NCI-H2029 treated with DMSO at 0.1 percent for 48 hours (cell line): ENCODE results near the gene ATXN1.
A peak's percentile ranks its signal among the peaks of the same experiment; 100 is the strongest.

Experiments used
- DNase-seq: peaks from one replicate; lab custom pipeline; 2025; lab: John Stamatoyannopoulos, UW

The ATXN1 gene

GRCh38 chr6:16305788-16306187 lies 455.5 kb downstream of the ATXN1 start:
- no peak for DNase-seq

- no peak for DNase-seq
These were observed 456.0 kb downstream of the ATXN1 start for GRCh38 chr6:16305246-16305725.

GRCh38 chr6:16302721-16303552 lies 458.3 kb downstream of the ATXN1 start:
- no peak for DNase-seq

DNA sequence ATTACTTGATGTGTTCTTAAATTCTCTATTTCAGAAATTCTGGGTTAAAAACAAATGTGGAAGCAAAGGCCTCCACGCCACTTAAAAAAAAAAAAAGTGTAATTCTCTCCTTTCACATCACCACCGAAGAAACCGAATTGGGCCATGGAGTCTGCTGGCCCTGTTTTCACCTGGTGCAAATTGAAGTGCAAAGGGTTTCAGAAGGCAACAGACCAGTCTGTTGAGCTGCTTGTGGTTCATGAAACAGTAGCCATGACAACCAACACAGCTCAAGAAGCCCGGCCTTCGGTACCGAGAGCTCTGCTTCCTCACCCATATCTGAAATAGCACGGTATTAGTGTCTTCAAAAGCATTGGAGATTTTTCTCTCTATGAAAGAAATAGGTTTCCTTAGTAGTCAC lies 459.7 kb downstream of the ATXN1 start:
- DNase-seq: no peak

GRCh38 chr6:16299861-16300260 lies 461.4 kb downstream of the ATXN1 start:
- no peak for DNase-seq

GRCh38 chr6:16296061-16296670 lies 465.1 kb downstream of the ATXN1 start:
- no peak for DNase-seq

DNA sequence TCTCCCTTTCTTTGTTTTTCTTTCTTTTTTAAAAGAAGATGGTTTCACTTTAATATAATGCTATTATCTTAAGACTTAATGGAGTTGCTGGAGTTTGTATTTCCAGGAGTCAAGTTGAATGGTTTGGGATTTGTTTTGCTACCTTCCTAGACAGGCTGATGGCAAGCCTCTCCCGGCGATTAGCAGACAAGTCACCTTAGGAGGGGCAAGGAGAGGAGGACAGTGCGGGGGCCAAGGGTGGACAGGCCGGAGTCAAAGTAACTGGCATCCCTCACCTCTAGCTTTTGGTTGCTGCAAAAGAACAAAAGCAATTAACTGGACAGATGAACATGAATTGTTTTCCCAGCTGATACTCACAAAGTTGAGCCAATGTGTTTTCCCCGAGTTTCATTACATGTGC lies 465.8 kb downstream of the ATXN1 start:
- DNase-seq: no peak

DNA sequence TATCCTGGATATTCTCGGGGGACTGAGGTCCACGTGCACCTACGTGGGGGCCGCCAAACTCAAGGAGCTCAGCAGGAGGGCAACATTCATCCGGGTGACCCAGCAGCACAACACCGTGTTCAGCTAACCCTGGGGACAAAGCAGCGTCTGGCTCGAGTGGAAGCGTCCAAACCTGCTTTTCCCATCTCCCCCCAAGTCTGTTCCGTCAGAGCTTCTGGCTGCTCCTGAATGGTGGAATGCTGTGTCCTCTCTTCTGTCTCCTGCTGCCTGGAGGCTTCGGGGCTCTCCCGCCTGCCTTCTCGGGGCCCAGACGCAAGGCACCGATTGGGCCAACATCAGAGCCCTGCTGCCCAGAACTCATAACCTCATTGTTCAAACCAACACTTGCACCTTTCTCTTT lies 466.2 kb downstream of the ATXN1 start:
- DNase-seq: no peak

- DNase-seq: no peak
These were observed 466.9 kb downstream of the ATXN1 start for GRCh38 chr6:16294371-16294770.

DNA sequence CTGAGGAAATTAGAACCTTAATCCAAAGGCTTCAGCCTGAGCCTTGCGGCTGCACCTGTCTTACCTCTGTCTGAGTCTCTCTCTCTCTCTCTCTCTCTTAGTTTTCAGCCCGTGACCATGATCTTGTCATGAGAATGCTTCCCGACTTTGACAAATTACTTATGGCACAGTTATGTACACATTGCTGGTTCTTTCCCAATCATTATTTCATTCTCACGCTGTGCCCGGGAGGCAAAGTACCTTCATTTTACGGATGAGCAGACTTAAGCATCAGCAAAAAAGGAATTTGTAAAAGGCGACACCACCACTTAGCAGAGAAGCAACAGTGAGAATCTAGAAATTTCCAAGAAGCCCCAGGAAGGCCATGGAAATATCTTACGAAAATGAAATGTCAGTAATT lies 468.3 kb downstream of the ATXN1 start:
- DNase-seq: no peak

GRCh38 chr6:16292432-16292831 lies 468.8 kb downstream of the ATXN1 start:
- DNase-seq: no peak

DNA sequence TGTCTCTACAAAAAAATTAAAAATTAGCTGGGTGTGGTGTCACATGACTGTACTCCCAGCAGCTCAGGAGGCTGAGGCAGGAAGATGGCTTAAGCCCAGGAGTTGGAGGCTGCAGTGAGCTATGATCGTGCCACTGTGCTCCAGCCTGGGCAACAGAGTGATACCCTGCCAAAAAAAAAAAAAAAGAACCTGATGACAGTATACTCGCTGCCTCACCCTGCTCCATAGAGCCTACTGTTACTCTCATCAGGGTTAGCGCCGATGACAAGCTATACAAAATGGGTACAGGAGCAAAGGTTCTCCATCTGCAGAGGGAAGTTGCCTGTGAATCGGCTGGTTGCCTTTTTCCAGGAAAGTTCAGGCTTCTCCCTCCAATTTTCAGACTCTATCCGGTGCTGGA lies 469.5 kb downstream of the ATXN1 start:
- DNase-seq: no peak

DNA sequence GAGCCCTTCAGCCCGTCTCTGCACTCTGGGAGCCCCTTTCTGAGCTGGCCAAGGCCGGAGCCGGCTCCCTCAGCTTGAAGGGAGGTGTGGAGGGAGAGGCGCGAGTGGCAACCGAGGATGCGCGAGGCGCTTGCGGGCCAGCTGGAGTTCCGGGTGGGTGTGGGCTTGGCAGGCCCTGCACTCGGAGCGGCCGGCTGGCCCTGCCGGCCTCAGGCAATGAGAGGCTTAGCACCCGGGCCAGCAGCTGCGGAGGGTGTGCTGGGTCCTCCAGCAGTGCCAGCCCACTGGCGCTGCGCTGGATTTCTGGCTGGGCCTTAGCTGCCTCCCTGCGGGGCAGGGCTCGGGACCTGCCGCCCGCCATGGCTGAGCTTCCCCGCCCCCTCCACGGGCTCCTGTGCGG lies 473.1 kb downstream of the ATXN1 start:
- DNase-seq: no peak

DNA sequence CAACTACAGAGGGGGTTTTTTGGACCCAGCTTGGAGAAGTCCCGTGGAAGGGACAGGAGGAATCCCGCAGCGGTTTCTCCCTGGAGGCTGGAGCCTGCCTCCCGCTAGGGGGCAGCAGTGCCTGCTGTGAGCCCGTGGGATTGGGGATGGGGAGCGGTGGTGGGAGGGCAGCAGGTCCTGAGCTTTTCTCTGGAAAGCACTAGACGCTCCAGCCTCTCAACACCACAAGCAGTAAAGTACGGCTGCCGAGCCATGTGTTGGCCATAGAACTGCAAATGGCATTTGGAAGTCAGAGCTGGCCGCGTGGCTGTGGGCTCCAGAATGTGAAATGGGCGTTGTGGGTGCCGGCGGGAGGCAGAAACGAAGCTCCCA lies 475.1 kb downstream of the ATXN1 start:
- DNase-seq: no peak

DNA sequence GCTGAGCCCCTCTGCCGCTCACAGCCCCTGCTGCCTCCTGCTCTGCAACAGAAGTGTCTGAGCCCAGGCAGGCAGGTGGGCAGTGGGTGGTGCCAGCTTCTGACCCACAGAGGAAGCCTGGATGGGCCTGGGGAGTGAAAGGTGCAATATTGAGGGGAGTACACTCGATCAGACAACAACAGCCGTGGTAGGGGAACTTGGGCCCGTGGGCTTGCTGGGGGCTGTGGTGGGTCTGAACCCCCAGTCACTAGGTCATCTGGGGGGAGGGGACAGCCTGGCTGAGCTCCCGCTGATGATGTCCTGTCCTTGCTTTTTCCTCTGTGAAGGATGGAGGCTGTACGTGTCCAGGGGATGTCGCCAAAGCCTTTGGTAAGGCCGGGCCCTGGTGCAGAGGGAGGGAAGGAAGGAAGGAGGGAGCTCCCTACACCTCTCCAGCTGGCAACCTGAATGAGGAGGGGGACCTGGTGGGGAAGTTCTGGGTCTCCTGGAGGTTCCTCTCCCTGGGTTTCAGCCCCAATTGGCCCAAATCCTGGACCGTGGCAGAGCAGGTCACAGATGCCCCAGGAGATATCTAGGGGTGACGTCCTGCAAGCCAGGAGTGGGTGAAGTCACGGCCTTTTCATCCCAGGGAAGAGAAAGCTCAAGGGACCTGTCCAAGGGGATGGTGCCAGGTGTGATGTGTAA lies 475.7 kb downstream of the ATXN1 start:
- no peak for DNase-seq

DNA sequence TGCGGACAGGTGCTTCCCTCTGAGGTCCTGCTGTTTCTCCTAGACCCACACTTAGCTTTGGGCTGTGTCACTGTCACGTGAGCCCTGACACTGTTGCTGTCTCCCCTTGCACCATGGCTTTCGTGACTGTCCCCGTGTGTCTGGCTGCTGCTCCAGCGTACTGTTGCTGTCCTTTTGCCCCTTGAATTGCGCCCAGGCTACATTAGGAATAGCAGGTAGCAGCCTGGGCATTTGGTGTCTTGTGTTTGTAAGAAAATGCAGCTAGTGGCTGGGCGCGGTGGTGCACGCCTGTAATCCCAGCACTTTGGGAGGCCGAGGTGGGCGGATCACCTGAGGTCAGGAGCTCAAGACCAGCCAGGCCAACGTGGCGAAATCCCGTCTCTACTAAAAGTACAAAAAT lies 476.8 kb downstream of the ATXN1 start:
- no peak for DNase-seq

- no peak for DNase-seq
These were observed 478.9 kb downstream of the ATXN1 start for GRCh38 chr6:16282370-16282769.

DNA sequence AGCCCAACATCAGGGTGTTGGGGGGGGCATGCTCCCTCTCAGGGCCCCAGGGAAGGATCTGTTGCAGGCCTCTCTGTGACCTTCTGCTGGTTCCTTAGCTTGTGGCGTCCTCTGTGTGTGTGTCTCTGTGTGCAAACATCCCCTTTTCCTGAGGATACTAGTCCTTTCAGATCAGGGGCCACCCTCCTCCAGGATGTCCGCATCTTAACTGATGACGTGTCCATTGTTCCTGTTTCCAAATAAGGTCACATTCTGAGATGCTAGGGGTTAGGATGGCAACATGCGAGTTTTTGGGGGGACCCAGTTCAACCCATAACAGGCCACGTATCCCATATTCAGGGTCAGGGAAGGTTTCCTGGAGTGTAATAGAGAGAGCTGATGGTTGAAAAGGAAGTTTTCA lies 482.0 kb downstream of the ATXN1 start:
- no peak for DNase-seq

DNA sequence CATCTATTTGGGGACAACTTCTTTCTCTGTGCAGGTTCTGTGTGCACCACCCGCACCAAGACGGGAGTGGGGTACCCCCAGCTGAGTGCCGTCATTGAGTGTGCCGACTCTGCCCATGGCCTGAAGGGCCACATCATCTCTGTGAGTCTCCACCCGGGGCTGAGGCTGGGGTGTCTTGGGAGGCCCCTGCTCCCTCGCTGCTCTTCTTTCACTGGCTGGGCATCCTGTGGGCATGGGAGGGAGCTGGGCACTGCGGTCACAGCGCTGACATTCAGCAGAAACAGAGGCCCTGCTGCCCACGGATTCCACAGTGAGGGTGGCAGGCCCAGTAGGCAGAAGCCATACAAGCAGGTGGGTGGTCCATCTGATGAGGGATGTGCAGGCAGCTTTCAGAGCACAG lies 482.5 kb downstream of the ATXN1 start:
- DNase-seq: no peak

- peak; percentile 51 for DNase-seq
These were observed 483.1 kb downstream of the ATXN1 start for GRCh38 chr6:16278048-16278724.

DNA sequence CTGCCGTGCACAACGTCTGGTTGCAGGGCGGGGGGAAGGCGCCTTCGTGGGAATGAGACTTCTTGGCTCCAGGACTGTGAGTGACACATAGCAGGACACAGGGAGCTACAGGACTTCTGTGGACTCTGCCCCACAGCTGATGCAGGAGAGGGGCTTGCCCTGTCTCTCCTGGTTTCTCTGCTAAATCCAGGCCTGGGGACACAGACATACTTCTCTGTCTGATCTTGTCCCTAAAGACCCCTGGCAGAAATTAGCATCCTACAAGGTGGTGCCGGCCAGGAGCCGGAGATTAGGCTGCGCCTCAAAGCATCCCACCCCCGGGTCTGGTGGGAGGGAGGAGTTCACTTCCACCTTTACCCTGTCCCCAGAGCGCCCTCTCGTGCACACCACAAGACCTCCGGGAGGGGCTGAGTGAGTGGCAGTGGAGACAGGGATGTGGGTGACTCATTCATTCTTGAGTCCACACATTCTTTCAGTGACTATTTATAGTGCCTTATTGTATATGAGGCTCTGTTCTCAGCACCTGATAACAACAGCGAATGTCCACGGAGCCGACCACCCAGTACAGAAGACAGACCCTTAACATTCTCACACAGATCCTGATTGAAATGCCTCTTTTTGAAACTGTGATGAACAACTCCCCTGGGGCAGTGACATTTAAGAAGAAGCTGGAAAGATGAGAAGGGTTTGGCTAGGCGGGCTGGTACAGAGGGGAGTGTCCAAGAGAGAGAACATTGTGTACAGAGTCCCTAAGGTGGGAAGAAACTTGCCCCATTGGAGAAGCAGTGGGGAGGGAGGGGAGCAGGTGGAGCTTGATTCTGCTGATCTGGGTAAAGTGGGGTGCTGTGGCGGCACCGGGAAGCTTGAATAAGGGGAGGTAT lies 483.9 kb downstream of the ATXN1 start:
- DNase-seq: no peak
